MG63 (cell line): Measurements from ENCODE around the gene CLSTN2. TPM values are rescaled to one million over a fixed set of nuclear protein-coding genes. Genes with fewer than 3 reads are reported as not detected.

Experiments
- DNase-seq: peaks from one replicate; pipeline ENCODE4 v3.0.0-alpha.2; 2020
- H3K27me3 ChIP-seq: fragments of 250-450 bp; sonication (Bioruptor Pico); 2 replicates; pipeline ENCODE4 v1.5.1; 2020; ENCODE audit warnings: mild to moderate bottlenecking, moderate library complexity
- H3K36me3 ChIP-seq: fragments of 250-450 bp; sonication (Bioruptor Pico); 2 replicates; pipeline ENCODE4 v1.5.1; 2020; ENCODE audit warnings: mild to moderate bottlenecking, moderate library complexity
- H3K4me3 ChIP-seq: fragments of 250-450 bp; sonication (Bioruptor Pico); 2 replicates; pipeline ENCODE4 v1.5.1; 2020; ENCODE audit warnings: mild to moderate bottlenecking, moderate library complexity
- H3K9me3 ChIP-seq: fragments of 250-450 bp; sonication (Bioruptor Pico); 2 replicates; pipeline ENCODE4 v1.5.1; 2020; ENCODE audit warnings: mild to moderate bottlenecking, moderate library complexity
- total RNA-seq: library from RNA; depleted of rRNA; stranded (reverse); fragments of >200 nt; shearing (Covaris generic); gene quantifications from 2 replicates; pipeline ENCODE4 v1.2.3, GENCODE V29; 2014; ENCODE audit warnings: low replicate concordance

CLSTN2 gene
- total RNA-seq, 1 experiment from 2014 or later = 1.7 TPM

DNA sequence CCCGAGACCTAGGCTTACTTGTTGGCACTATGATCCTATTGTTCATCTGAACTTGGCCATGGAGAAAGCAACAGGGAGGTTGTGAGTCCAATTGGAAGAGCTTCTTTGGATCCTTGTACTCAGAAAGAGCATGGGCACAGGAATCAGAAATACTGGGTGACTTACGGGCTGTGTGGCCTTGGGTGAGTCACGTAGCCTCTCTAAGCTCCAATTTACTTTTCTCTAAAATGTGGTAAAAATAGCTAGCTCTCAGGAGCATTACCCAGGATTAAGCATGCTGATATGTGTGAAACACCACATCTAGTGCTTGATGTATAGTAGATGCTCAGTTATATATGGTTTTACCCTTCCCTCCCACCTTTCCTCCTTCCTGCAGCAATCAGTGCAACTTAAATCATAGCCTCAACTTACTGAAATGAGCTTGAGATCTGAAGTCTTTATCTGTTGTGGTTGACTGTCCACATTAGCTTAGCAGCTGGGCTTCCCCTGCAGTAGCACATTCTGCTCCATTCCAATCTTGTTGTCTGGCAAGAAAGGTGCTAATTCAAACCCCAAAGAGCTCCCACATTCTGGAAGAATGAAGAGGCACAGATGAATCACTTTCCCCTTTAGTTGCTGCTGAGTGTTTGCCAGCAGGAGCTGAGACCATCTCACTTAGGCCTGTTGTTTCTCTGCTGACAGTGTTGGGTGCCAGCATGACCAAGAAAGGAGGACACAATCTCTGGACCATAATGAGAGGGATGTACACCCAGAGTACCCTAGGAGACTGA is 443.8 kb downstream of the CLSTN2 start:
- Histone ChIP-seq H3K36me3 (no peaks in the 10 kb centered on the region), H3K27me3 (no peaks in the 10 kb centered on the region), H3K4me3 (no peak overlapping the region), H3K9me3 (no peaks in the 10 kb centered on the region)
- DNase-seq = peak; percentile 68

DNA sequence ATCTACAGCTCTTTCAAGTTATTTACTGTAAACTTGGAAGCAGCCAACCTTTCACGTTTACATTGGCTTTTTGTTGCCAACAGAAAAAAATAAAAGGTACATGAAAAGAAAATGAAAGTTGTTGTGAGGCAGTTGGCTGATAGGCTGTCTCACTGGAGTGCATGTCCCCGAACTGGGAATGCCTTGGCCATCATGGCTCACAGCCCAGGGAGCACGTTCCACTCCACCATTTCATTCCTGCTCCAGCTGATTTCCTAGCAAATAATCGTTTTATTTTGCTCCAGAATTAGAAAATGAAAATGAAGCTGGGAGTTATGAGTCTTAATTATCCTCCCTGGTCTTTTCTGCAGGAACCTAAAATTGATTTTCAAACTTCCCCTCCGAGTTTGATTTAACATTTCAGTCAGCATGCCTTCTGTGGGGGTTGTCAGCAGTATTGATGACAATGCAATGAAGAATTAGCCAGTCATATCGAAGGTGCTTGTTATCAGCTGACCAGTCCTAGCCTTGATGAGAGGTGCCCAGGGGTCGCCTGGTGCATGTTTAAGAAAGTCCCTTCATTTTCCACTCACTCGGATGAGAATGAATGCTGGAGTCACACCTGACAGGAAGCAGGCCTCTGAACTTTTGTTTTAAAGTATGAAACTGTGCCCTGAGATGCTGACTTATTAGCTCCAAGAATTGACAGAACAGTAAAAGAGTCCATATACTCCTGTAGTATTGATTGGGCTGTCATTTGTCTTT is 449.2 kb downstream of the CLSTN2 start:
- DNase-seq = no peak
- no peak overlapping the region for H3K4me3 ChIP-seq
- no peaks in the 10 kb centered on the region for H3K36me3 ChIP-seq
- H3K9me3 ChIP-seq = no peaks in the 10 kb centered on the region
- H3K27me3 ChIP-seq = no peaks in the 10 kb centered on the region

GRCh38 chr3:140384876-140385275 is 449.9 kb downstream of the CLSTN2 start:
- Histone ChIP-seq H3K36me3 (no peaks in the 10 kb centered on the region), H3K27me3 (no peaks in the 10 kb centered on the region), H3K4me3 (no peak overlapping the region), H3K9me3 (no peaks in the 10 kb centered on the region)
- DNase-seq = no peak

GRCh38 chr3:140386357-140387100 is 451.5 kb downstream of the CLSTN2 start:
- peak; percentile 21 for DNase-seq
- H3K27me3 ChIP-seq = no peaks in the 10 kb centered on the region
- no peaks in the 10 kb centered on the region for H3K36me3 ChIP-seq
- H3K4me3 ChIP-seq = no peak overlapping the region
- H3K9me3 ChIP-seq = no peaks in the 10 kb centered on the region

DNA sequence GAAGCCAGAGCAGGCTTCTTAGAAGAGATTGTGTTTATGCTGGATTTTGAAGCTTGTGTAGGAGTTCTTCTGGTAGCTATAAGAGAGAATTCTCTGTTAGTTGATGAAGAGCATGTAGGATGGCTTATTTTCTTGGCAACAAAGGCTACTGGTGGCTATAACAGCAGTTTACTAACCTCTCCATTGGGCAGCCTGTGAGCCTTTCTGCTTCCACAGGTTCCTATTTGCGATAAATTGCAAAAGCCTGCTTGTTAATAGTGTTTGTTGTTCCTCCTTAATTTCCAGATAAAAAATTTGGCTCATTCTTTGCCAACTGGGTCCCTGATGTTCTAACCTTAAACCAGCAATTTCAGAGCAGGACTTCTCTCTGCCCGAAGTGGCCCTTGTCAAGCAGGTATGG is 452.3 kb downstream of the CLSTN2 start:
- Histone ChIP-seq H3K36me3 (no peaks in the 10 kb centered on the region), H3K9me3 (no peaks in the 10 kb centered on the region), H3K4me3 (no peak overlapping the region), H3K27me3 (no peaks in the 10 kb centered on the region)
- no peak for DNase-seq

- Histone ChIP-seq H3K36me3 (no peaks in the 10 kb centered on the region), H3K27me3 (no peaks in the 10 kb centered on the region), H3K9me3 (no peaks in the 10 kb centered on the region), H3K4me3 (no peak overlapping the region)
- DNase-seq = no peak
These were observed 453.4 kb downstream of the CLSTN2 start for GRCh38 chr3:140388202-140388922.

GRCh38 chr3:140391061-140391460 is 456.1 kb downstream of the CLSTN2 start:
- Histone ChIP-seq H3K9me3 (no peaks in the 10 kb centered on the region), H3K27me3 (no peaks in the 10 kb centered on the region), H3K36me3 (no peaks in the 10 kb centered on the region), H3K4me3 (no peak overlapping the region)
- no peak for DNase-seq

DNA sequence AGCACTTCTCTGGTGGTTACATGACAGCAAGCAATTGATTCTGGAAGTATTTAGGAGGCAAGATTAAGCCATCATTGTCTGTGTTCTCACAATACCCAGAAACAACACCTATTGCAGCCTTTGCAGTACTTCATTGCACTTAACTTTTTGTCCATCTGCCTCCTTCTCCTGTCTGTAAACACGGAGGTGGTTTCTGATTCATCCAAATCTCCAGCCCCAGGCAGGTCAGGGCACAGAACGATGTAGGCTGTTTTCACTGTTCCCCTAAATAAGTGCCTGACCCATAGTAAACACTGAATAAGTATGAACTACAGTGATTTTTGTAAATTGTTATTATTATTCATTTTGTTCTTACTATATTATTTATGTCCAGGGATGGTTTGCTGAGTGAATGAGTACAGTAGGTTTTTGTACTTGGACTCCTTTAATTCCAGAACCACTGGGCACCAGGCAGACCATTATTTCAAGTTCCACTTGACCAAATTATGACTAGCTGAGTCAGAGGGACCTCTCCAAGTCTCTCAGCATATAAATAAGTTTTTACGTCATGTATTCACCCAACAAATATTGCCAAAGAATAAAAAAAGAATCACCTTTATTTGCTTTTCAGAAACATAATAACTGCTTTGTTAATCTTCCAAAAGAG is 459.6 kb downstream of the CLSTN2 start:
- Histone ChIP-seq H3K36me3 (no peaks in the 10 kb centered on the region), H3K27me3 (no peaks in the 10 kb centered on the region), H3K9me3 (no peaks in the 10 kb centered on the region), H3K4me3 (no peak overlapping the region)
- no peak for DNase-seq

GRCh38 chr3:140395134-140396075 is 460.4 kb downstream of the CLSTN2 start:
- Histone ChIP-seq H3K4me3 (no peak overlapping the region), H3K36me3 (no peaks in the 10 kb centered on the region), H3K27me3 (no peaks in the 10 kb centered on the region), H3K9me3 (no peaks in the 10 kb centered on the region)
- DNase-seq = no peak

GRCh38 chr3:140396110-140396509 is 461.1 kb downstream of the CLSTN2 start:
- H3K36me3 ChIP-seq = no peaks in the 10 kb centered on the region
- DNase-seq = no peak
- H3K4me3 ChIP-seq = no peak overlapping the region
- no peaks in the 10 kb centered on the region for H3K9me3 ChIP-seq
- no peaks in the 10 kb centered on the region for H3K27me3 ChIP-seq

DNA sequence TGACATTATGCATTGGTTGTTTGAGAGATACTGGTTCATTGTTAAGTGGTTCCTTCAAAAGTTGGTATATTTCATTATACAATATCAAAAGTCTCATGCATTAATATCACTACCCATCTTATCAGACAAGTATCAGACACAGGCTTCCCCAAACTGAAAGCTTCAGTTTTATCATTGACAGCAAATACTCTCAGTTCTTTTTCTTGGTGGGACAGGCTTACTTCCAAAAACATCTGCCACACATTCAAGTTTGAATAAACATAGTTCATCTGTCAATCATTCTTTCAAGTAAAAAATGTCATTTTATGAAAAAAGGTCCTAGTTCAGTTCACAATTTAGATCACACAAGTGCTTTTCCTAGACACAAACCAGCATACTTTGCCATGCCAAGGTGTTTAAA is 462.9 kb downstream of the CLSTN2 start:
- H3K36me3 ChIP-seq = no peaks in the 10 kb centered on the region
- no peak for DNase-seq
- no peaks in the 10 kb centered on the region for H3K9me3 ChIP-seq
- H3K27me3 ChIP-seq = no peaks in the 10 kb centered on the region
- H3K4me3 ChIP-seq = no peak overlapping the region

GRCh38 chr3:140398387-140398786 is 463.4 kb downstream of the CLSTN2 start:
- Histone ChIP-seq H3K36me3 (no peaks in the 10 kb centered on the region), H3K9me3 (no peaks in the 10 kb centered on the region), H3K4me3 (no peak overlapping the region), H3K27me3 (no peaks in the 10 kb centered on the region)
- DNase-seq = no peak

DNA sequence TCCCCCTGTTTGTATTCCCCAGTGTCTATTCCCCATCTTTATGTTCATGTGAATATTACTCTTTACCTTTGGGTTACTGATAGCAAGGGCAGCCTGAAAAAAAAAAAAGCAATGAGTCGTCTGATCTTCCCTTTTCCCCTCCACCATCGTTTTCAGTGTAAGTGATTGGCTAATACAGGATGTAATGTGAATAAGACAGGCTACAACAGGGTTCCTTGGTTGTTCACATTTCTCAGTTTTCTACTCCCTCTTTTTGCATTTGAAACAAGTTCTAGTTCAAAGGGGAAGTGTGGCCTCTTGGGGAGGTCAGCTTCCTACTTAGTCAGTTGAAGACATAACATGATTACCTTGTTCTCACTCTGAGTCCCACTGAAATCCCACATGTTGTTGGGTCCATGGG is 464.9 kb downstream of the CLSTN2 start:
- H3K9me3 ChIP-seq = no peaks in the 10 kb centered on the region
- H3K4me3 ChIP-seq = no peak overlapping the region
- H3K27me3 ChIP-seq = no peaks in the 10 kb centered on the region
- DNase-seq = no peak
- H3K36me3 ChIP-seq = no peaks in the 10 kb centered on the region

DNA sequence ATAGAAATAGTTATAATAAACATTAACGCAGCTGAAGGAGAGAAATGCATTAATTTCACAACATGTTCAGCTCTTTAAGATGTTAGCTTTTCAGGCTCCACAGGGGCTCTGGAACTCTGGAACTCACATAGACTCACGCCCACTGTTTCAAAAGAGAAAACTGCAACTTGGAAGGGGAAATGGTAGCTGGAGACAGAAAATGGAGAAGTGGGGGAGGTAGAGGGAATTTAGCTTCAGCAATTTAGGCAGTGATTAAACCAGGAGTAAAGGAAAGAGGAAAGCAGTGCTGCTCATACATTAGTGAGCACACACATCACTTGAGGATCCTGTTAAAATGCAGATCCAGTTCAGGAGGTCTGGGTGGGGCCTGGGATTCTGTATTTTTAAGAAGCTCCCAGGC is 468.1 kb downstream of the CLSTN2 start:
- DNase-seq = no peak
- H3K36me3 ChIP-seq = no peaks in the 10 kb centered on the region
- no peaks in the 10 kb centered on the region for H3K9me3 ChIP-seq
- H3K4me3 ChIP-seq = no peak overlapping the region
- H3K27me3 ChIP-seq = no peaks in the 10 kb centered on the region

GRCh38 chr3:140403608-140404007 is 468.6 kb downstream of the CLSTN2 start:
- H3K36me3 ChIP-seq = no peaks in the 10 kb centered on the region
- H3K9me3 ChIP-seq = no peaks in the 10 kb centered on the region
- no peaks in the 10 kb centered on the region for H3K27me3 ChIP-seq
- no peak overlapping the region for H3K4me3 ChIP-seq
- DNase-seq = no peak
